Trophoblast cell (in vitro differentiated cells and primary cell): Measurements from ENCODE around the gene ATP4A.

Experiments
- DNase-seq, 2 donors: peaks; one replicate each; pipeline ENCODE4 v3.0.0-alpha.2; 2016
- H2AFZ ChIP-seq: 2 replicates; pipeline ENCODE4 v1.6.1; 2013; ENCODE audit warnings: low read length, moderate library complexity, mild to moderate bottlenecking; ENCODE audit not compliant: insufficient read depth, poor library complexity
- H2AK5ac ChIP-seq: 2 replicates; pipeline ENCODE4 v1.6.1; 2013; ENCODE audit warnings: mild to moderate bottlenecking, low read length
- H2BK120ac ChIP-seq: 2 replicates; pipeline ENCODE4 v1.6.1; 2013; ENCODE audit warnings: low read length, mild to moderate bottlenecking, moderate library complexity; ENCODE audit not compliant: insufficient read depth, poor library complexity
- H2BK12ac ChIP-seq: 2 replicates; pipeline ENCODE4 v1.6.1; 2013; ENCODE audit warnings: mild to moderate bottlenecking, low read length, moderate library complexity
- H2BK5ac ChIP-seq: 2 replicates; pipeline ENCODE4 v1.6.1; 2013; ENCODE audit warnings: low read length, low read depth, moderate library complexity, mild to moderate bottlenecking; ENCODE audit not compliant: poor library complexity
- H3K14ac ChIP-seq: 2 replicates; pipeline ENCODE4 v1.6.1; 2013; ENCODE audit warnings: mild to moderate bottlenecking, low read length
- H3K18ac ChIP-seq: 2 replicates; pipeline ENCODE4 v1.6.1; 2013; ENCODE audit warnings: mild to moderate bottlenecking, low read length
- H3K23ac ChIP-seq: 2 replicates; pipeline ENCODE4 v1.6.1; 2013; ENCODE audit warnings: low read length
- H3K27ac ChIP-seq: 2 replicates; pipeline ENCODE4 v1.5.1; 2013; ENCODE audit warnings: low read depth, mild to moderate bottlenecking, inconsistent platforms, low read length, moderate library complexity
- H3K27me3 ChIP-seq: 2 replicates; pipeline ENCODE4 v1.6.1; 2013; ENCODE audit warnings: inconsistent platforms, mild to moderate bottlenecking, low read length, moderate library complexity; ENCODE audit not compliant: insufficient read depth
- H3K36me3 ChIP-seq, 2 experiments: 1 replicate in 1 of 2; 2 replicates in 1 of 2; pipeline ENCODE4 v1.6.1; 2013; ENCODE audit warnings: low read length in 2 of 2, mild to moderate bottlenecking in 2 of 2, moderate library complexity in 1 of 2; ENCODE audit not compliant: insufficient read depth in 2 of 2, control insufficient read depth in 1 of 2
- H3K4ac ChIP-seq: 2 replicates; pipeline ENCODE4 v1.6.1; 2013; ENCODE audit warnings: low read depth, mild to moderate bottlenecking, low read length, moderate library complexity
- H3K4me1 ChIP-seq, 2 experiments: 1 replicate in 1 of 2; 2 replicates in 1 of 2; pipeline ENCODE4 v1.6.1; 2013; ENCODE audit warnings: low read length in 2 of 2, mild to moderate bottlenecking in 2 of 2, moderate library complexity in 1 of 2; ENCODE audit not compliant: insufficient read depth in 2 of 2, control insufficient read depth in 1 of 2
- H3K4me2 ChIP-seq: 2 replicates; pipeline ENCODE4 v1.6.1; 2013; ENCODE audit warnings: inconsistent platforms, mild to moderate bottlenecking, low read length, moderate library complexity
- H3K4me3 ChIP-seq: 2 replicates; pipeline ENCODE4 v1.5.1; 2013; ENCODE audit warnings: mild to moderate bottlenecking, low read depth, low read length, inconsistent platforms
- H3K79me1 ChIP-seq: one replicate; pipeline ENCODE4 v1.6.1; 2013; ENCODE audit warnings: low read length
- H3K79me2 ChIP-seq: 2 replicates; pipeline ENCODE4 v1.6.1; 2013; ENCODE audit warnings: low read length, mild to moderate bottlenecking; ENCODE audit not compliant: control insufficient read depth, insufficient read depth, poor library complexity
- H3K9ac ChIP-seq: 2 replicates; pipeline ENCODE4 v1.6.1; 2013; ENCODE audit warnings: mild to moderate bottlenecking, low read length
- H3K9me3 ChIP-seq: 2 replicates; pipeline ENCODE4 v1.6.1; 2013; ENCODE audit warnings: low read depth, mild to moderate bottlenecking, control low read depth, inconsistent platforms, low read length; ENCODE audit not compliant: insufficient read depth
- H4K12ac ChIP-seq: 2 replicates; pipeline ENCODE4 v1.6.1; 2013; ENCODE audit warnings: low read depth, mild to moderate bottlenecking, low read length, moderate library complexity
- H4K8ac ChIP-seq: 2 replicates; pipeline ENCODE4 v1.6.1; 2013; ENCODE audit warnings: low read depth, mild to moderate bottlenecking, low read length, moderate library complexity
- H4K91ac ChIP-seq: one replicate; pipeline ENCODE4 v1.6.1; 2013; ENCODE audit warnings: low read depth, mild to moderate bottlenecking, low read length, moderate library complexity
- WGBS: extraction: QIAGEN DNeasy Blood & Tissue Kit; methylation state at CpG from one replicate; pipeline ENCODE4 v1.1.7; 2013; ENCODE audit warnings: missing lambda C conversion rate; ENCODE audit not compliant: insufficient read length, insufficient coverage; ENCODE audit errors: extremely low coverage; 5-methylcytosine and 5-hydroxymethylcytosine counted together

ATP4A gene

GRCh38 chr19:35533201-35533821, 30.1 kb downstream of the ATP4A start, which contains the start of gene GAPDHS:
TSS of gene GAPDHS (plus strand) at chr19:35533456. CDS start at chr19:35533528, 72 bp downstream.
- Histone ChIP-seq H3K4ac (no peak within 1 kb of the TSS), H2BK120ac (no peak within 1 kb of the TSS), H3K9me3 (peaks cover 8% of the 10 kb centered on the region), H3K27me3 (peaks cover 2% of the 10 kb centered on the region), H3K79me1 (no peaks in the 10 kb centered on the region), H3K79me2 (no peaks in the 10 kb centered on the region), H3K36me3 (no peaks in the 10 kb centered on the region), H3K27ac (no peak within 1 kb of the TSS), H3K4me1 (peaks cover 0 to 3% of the 10 kb centered on the region in 2 experiments), H2BK12ac (no peak within 1 kb of the TSS), H3K18ac (no peak within 1 kb of the TSS), H2AFZ (no peak within 1 kb of the TSS), H4K8ac (no peak within 1 kb of the TSS), H3K4me3 (no peak within 1 kb of the TSS), H3K14ac (no peak within 1 kb of the TSS), H3K23ac (no peak within 1 kb of the TSS), H3K4me2 (peak within 1 kb of the TSS; percentile 49), H2BK5ac (no peak within 1 kb of the TSS), H2AK5ac (no peak within 1 kb of the TSS), H4K91ac (no peak within 1 kb of the TSS), H4K12ac (no peak within 1 kb of the TSS), H3K9ac (no peak within 1 kb of the TSS)
- peak in 1 of 2 donors; percentile 10 for DNase-seq
- no CpG with 5 or more reads among the region's 39 CpGs for WGBS

GRCh38 chr19:35531291-35531690, 32.2 kb downstream of the ATP4A start:
- Histone ChIP-seq H3K14ac (no peak overlapping the region), H3K4me2 (no peak overlapping the region), H3K4me1 (peaks cover 0 to 3% of the 10 kb centered on the region in 2 experiments), H3K36me3 (no peaks in the 10 kb centered on the region), H3K79me2 (no peaks in the 10 kb centered on the region), H3K18ac (no peak overlapping the region), H2BK5ac (no peak overlapping the region), H2BK120ac (no peak overlapping the region), H3K9ac (no peak overlapping the region), H3K23ac (no peak overlapping the region), H4K12ac (no peak overlapping the region), H3K27ac (no peak overlapping the region), H3K9me3 (peaks cover 8% of the 10 kb centered on the region), H4K91ac (no peak overlapping the region), H2AFZ (no peak overlapping the region), H3K4ac (no peak overlapping the region), H3K27me3 (peaks cover 2% of the 10 kb centered on the region), H3K79me1 (no peaks in the 10 kb centered on the region), H2BK12ac (no peak overlapping the region), H2AK5ac (no peak overlapping the region), H3K4me3 (no peak overlapping the region), H4K8ac (no peak overlapping the region)
- DNase-seq: no peak
- no CpG with 5 or more reads among the region's 6 CpGs for WGBS

GRCh38 chr19:35529241-35530218, 33.9 kb downstream of the ATP4A start:
- Histone ChIP-seq H3K18ac (no peak overlapping the region), H2BK120ac (no peak overlapping the region), H3K4me2 (no peak overlapping the region), H3K27ac (no peak overlapping the region), H3K4me1 (peaks cover 0 to 3% of the 10 kb centered on the region in 2 experiments), H2AK5ac (no peak overlapping the region), H3K79me1 (no peaks in the 10 kb centered on the region), H4K12ac (no peak overlapping the region), H3K27me3 (peaks cover 2% of the 10 kb centered on the region), H2AFZ (no peak overlapping the region), H3K23ac (no peak overlapping the region), H3K36me3 (no peaks in the 10 kb centered on the region), H2BK5ac (no peak overlapping the region), H4K8ac (no peak overlapping the region), H3K4ac (no peak overlapping the region), H3K4me3 (no peak overlapping the region), H3K9ac (no peak overlapping the region), H3K9me3 (peaks cover 8% of the 10 kb centered on the region), H3K79me2 (no peaks in the 10 kb centered on the region), H4K91ac (no peak overlapping the region), H3K14ac (no peak overlapping the region), H2BK12ac (no peak overlapping the region)
- no peak for DNase-seq
- WGBS: no CpG with 5 or more reads among the region's 19 CpGs

- Histone ChIP-seq H2BK120ac (no peak within 1 kb of the TSS), H3K9me3 (peaks cover 4% of the 10 kb centered on the region), H3K36me3 (no peaks in the 10 kb centered on the region), H3K4ac (no peak within 1 kb of the TSS), H2BK5ac (no peak within 1 kb of the TSS), H4K12ac (no peak within 1 kb of the TSS), H3K79me2 (no peaks in the 10 kb centered on the region), H3K4me3 (peak within 1 kb of the TSS; percentile 0), H3K14ac (no peak within 1 kb of the TSS), H2AFZ (no peak within 1 kb of the TSS), H3K4me1 (no peaks in the 10 kb centered on the region), H4K8ac (no peak within 1 kb of the TSS), H2BK12ac (no peak within 1 kb of the TSS), H3K18ac (no peak within 1 kb of the TSS), H2AK5ac (no peak within 1 kb of the TSS), H3K23ac (no peak within 1 kb of the TSS), H3K4me2 (no peak within 1 kb of the TSS), H3K9ac (no peak within 1 kb of the TSS), H4K91ac (no peak within 1 kb of the TSS), H3K27me3 (peaks cover under 1% of the 10 kb centered on the region), H3K79me1 (no peaks in the 10 kb centered on the region), H3K27ac (no peak within 1 kb of the TSS)
- DNase-seq: no peak
- WGBS: no CpG with 5 or more reads among the region's 11 CpGs
These were observed 35.0 kb downstream of the ATP4A start, which contains the start of gene SBSN for GRCh38 chr19:35528218-35529038. TSS of gene SBSN (minus strand) at chr19:35528311. CDS start at chr19:35528281, 30 bp downstream.
